Stimulated activated naive CD8-positive, alpha-beta T cell treated with anti-CD3 and anti-CD28 coated beads, Interleukin-15, amount 100 ng/mL, for 72 hours (primary cell): ENCODE results near the gene TRAF3.
"Not testable (repeated sequence)": the region's sequence is repeated elsewhere in the genome, so short reads cannot be mapped to it uniquely, and the experiment has no call there.

Source experiments
- ATAC-seq: fragments of 150-1000 bp; cut with Tn5 transposase; 2 replicates; pipeline ENCODE4 v1.10.0; 2021; ENCODE audit warnings: mild to moderate bottlenecking, moderate library complexity
- DNase-seq, 2 donors: peaks; one replicate each; pipeline ENCODE4 v3.0.0; 2021 to 2022
- H3K27ac Mint-ChIP-seq, 2 donors: one replicate each; pipeline ENCODE4 v1.8.0; 2022; ENCODE audit warnings: mild to moderate bottlenecking in 2 of 2, mixed read lengths in 2 of 2, moderate library complexity in 2 of 2
- H3K27me3 Mint-ChIP-seq: one replicate; pipeline ENCODE4 v1.8.0; 2022; ENCODE audit warnings: mixed read lengths
- H3K4me1 Mint-ChIP-seq: one replicate; pipeline ENCODE4 v1.8.0; 2022; ENCODE audit warnings: mild to moderate bottlenecking, mixed read lengths
- H3K4me3 Mint-ChIP-seq, 2 donors: one replicate each; pipeline ENCODE4 v1.8.0; 2022; ENCODE audit warnings: mild to moderate bottlenecking in 2 of 2, mixed read lengths in 2 of 2, moderate library complexity in 1 of 2
- H3K9me3 Mint-ChIP-seq, 2 donors: one replicate each; pipeline ENCODE4 v1.8.0; 2022; ENCODE audit warnings: mixed read lengths in 2 of 2

The TRAF3 gene

GRCh38 chr14:102746634-102747438, 30.4 kb upstream of the TRAF3 start:
- Mint-ChIP-seq H3K27me3 (no peaks in the 10 kb centered on the region), H3K4me3 (no peak overlapping the region), H3K4me1 (no peaks in the 10 kb centered on the region), H3K27ac (peak overlapping the region in 1 of 2 donors; percentile 9), H3K9me3 (peaks cover 0 to 12% of the 10 kb centered on the region in 2 donors)
- ATAC-seq (no peak), DNase-seq (no peak)

- Mint-ChIP-seq H3K4me3 (no peak overlapping the region), H3K4me1 (no peaks in the 10 kb centered on the region), H3K27ac (no peak overlapping the region), H3K9me3 (no peaks in the 10 kb centered on the region), H3K27me3 (no peaks in the 10 kb centered on the region)
- ATAC-seq (no peak), DNase-seq (no peak)
Measured at GRCh38 chr14:102748806-102749205, 28.4 kb upstream of the TRAF3 start.

GRCh38 chr14:102749393-102750305, 27.6 kb upstream of the TRAF3 start:
- no peak for ATAC-seq
- Mint-ChIP-seq H3K27me3 (no peaks in the 10 kb centered on the region), H3K27ac (peak overlapping the region in 1 of 2 donors; percentile 71), H3K9me3 (no peaks in the 10 kb centered on the region), H3K4me3 (no peak overlapping the region), H3K4me1 (no peaks in the 10 kb centered on the region)
- DNase-seq, result no peak

- no peak for ATAC-seq
- Mint-ChIP-seq H3K4me1 (no peaks in the 10 kb centered on the region), H3K27me3 (no peaks in the 10 kb centered on the region), H3K27ac (no peak overlapping the region), H3K9me3 (no peaks in the 10 kb centered on the region), H3K4me3 (no peak overlapping the region)
- no peak for DNase-seq
Measured at GRCh38 chr14:102750376-102750775, 26.9 kb upstream of the TRAF3 start.

GRCh38 chr14:102751088-102751487, 26.2 kb upstream of the TRAF3 start:
- Mint-ChIP-seq H3K4me1 (no peaks in the 10 kb centered on the region), H3K9me3 (no peaks in the 10 kb centered on the region), H3K27me3 (no peaks in the 10 kb centered on the region), H3K27ac (no peak overlapping the region), H3K4me3 (no peak overlapping the region)
- DNase-seq, result no peak
- ATAC-seq, result no peak

DNA sequence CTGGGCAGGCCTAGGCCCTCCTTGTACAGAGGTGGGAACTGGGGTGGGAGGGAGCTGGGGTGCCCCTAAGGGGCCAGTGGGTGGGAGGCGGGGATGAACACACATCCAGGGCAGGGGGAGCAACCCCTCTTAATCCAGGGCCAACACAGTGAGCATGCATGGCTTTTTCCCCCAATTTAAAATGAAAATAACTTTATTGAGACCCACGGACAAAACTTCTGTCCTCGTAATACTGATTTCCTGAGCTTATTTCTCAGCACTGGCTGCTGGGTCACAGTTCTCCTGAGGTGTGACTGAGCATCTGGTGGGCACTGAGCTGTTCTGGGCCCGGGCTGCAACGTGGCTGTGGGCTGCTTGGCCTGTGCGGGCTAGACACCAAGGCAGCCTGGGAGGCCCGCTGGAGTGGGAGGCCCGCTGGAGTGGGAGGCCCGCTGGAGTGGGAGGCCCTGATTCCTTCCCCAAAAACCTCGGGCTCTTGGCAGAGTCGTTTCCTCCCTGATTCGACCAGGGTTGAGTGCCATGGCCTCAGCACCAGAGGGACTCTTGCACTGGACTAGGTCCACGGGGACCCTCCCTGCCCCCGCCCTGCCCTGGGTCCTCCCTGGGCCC, 24.9 kb upstream of the TRAF3 start:
- H3K4me3 Mint-ChIP-seq, result no peak overlapping the region
- no peak overlapping the region for H3K27ac Mint-ChIP-seq
- H3K9me3 Mint-ChIP-seq, result no peaks in the 10 kb centered on the region
- no peak for DNase-seq
- no peaks in the 10 kb centered on the region for H3K27me3 Mint-ChIP-seq
- no peaks in the 10 kb centered on the region for H3K4me1 Mint-ChIP-seq
- no peak for ATAC-seq

DNA sequence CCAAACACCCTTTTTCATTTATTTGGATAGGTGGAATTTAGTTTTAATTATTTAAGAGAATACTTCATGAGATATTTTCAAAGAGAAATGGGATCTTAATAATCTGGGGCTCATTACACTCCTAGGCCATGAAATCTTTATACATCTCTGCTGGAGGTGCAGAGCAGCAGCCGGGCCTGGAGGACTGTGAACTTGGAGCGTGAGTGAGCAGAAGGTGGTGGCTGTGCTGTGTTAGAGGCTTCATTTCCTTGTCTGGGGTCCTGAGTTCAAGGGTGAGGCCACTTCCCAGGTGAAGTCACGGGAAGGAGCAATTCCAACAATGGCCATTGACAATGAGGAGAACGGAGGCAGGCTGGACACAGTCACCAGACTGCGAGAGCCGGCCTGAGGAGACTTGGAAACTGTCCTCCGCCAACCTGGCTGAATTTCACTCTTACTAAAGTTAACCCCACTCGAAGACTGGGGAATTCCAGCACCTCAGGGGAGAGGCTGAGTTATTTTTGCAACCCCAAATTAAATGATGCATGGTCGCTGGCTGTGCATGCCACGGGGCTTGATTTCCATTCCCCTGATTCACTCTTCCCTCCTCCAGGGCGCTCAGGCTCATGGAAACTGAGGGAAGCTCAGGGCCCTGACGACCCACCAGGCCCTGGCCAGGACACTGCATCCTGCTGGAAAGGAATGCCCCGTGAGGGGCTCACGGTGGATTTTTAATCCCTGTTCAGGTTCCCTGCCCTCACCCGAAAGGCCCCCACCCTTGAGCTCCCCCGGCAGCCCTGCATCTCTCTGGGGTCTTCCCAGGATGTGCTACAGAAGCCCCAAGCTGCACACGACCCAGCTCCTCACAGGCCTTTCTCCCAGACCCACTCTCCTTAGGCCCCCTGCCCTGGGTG, 22.6 kb upstream of the TRAF3 start:
- no peak for ATAC-seq
- no peaks in the 10 kb centered on the region for H3K27me3 Mint-ChIP-seq
- H3K4me3 Mint-ChIP-seq, result no peak overlapping the region
- H3K9me3 Mint-ChIP-seq, result no peaks in the 10 kb centered on the region
- no peaks in the 10 kb centered on the region for H3K4me1 Mint-ChIP-seq
- H3K27ac Mint-ChIP-seq, result peak overlapping the region in 1 of 2 donors; percentile 84
- no peak for DNase-seq

DNA sequence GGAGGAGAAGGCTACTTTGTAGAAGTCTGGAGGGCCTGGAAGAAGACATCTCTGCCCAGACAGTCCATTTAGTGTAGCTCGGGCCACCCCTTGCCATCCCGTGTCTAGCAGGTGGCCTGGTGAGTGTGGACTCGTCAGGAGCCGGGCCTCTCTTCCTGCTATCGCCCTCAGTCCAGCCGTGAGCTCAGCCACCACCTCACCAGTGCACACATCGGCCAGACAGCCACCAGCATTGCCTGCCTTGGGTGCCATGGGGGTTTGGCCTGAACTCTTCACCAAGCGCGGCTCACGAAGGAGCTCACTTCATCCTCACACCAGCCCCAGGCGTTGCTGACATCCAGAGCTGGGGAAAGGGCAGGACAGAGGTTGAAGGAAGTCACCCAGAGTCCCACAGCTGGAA, 19.6 kb upstream of the TRAF3 start:
- ATAC-seq (no peak), DNase-seq (no peak)
- peaks cover 5% of the 10 kb centered on the region for H3K4me1 Mint-ChIP-seq
- H3K4me3 Mint-ChIP-seq, result no peak overlapping the region
- peaks cover 13% of the 10 kb centered on the region for H3K27me3 Mint-ChIP-seq
- no peak overlapping the region for H3K27ac Mint-ChIP-seq
- no peaks in the 10 kb centered on the region for H3K9me3 Mint-ChIP-seq

DNA sequence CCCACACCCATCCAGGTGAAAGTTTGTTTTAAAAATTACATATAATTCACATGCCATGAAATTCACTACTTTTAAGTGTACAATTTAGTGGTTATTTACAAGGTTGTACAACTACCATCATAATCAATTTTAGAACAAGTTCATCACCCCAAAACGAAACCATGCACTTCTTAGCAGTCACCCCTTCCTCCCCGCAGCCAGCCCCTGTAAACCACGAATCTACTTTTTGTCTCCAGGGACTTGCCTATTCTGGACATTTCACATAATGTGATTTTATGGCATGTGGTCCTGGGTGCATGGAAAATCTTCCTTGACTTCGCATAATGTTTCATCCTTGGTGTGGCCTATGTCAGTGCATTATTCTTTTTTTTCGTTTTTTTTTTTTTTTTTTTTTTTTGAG, 19.2 kb upstream of the TRAF3 start:
- Mint-ChIP-seq H3K27ac (no peak overlapping the region), H3K4me1 (peaks cover 5% of the 10 kb centered on the region), H3K9me3 (no peaks in the 10 kb centered on the region), H3K4me3 (no peak overlapping the region), H3K27me3 (peaks cover 13% of the 10 kb centered on the region)
- ATAC-seq (no peak), DNase-seq (no peak)

- H3K4me3 Mint-ChIP-seq, result no peak overlapping the region
- H3K27ac Mint-ChIP-seq, result no peak overlapping the region
- no peaks in the 10 kb centered on the region for H3K9me3 Mint-ChIP-seq
- DNase-seq (no peak), ATAC-seq (no peak)
- H3K27me3 Mint-ChIP-seq, result peaks cover 13% of the 10 kb centered on the region
- peaks cover 5% of the 10 kb centered on the region for H3K4me1 Mint-ChIP-seq
Measured at GRCh38 chr14:102759456-102760187, 17.6 kb upstream of the TRAF3 start.

GRCh38 chr14:102760496-102761193, 16.6 kb upstream of the TRAF3 start:
- Mint-ChIP-seq H3K4me3 (no peak overlapping the region), H3K27ac (no peak overlapping the region), H3K4me1 (peaks cover 5% of the 10 kb centered on the region), H3K9me3 (no peaks in the 10 kb centered on the region), H3K27me3 (peaks cover 13% of the 10 kb centered on the region)
- DNase-seq, result no peak
- no peak for ATAC-seq

- peaks cover 13% of the 10 kb centered on the region for H3K27me3 Mint-ChIP-seq
- H3K27ac Mint-ChIP-seq, result peak overlapping the region in 1 of 2 donors; percentile 19
- H3K9me3 Mint-ChIP-seq, result no peaks in the 10 kb centered on the region
- DNase-seq (no peak), ATAC-seq (no peak)
- no peak overlapping the region for H3K4me3 Mint-ChIP-seq
- H3K4me1 Mint-ChIP-seq, result peaks cover 5% of the 10 kb centered on the region
Measured at GRCh38 chr14:102761206-102761605, 16.0 kb upstream of the TRAF3 start.

DNA sequence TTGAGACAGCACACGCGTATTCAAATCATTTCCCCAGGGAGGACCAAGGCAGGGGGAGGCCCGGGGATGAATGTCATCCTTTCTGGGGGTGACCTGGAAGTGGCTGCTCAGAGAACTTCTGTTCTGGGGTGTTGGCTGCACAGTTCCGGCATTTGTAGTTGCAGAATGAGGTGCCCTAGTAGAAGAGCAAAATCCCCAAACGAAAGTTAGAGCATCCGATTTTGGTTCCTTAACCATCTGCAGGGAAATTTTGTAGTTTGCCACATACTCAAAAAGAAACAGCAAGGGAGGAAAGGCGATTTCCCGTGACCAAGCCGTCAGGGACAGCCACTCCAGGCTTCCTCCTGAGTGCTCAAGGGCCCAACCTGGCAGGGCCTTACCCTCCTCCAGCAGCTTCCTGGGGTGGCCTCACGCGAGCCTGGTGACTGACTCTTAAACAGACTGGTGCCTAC, 13.0 kb upstream of the TRAF3 start:
- Mint-ChIP-seq H3K9me3 (no peaks in the 10 kb centered on the region), H3K27ac (peak overlapping the region in 1 of 2 donors; percentile 54), H3K27me3 (peaks cover 13% of the 10 kb centered on the region), H3K4me1 (peaks cover 15% of the 10 kb centered on the region), H3K4me3 (no peak overlapping the region)
- DNase-seq, result no peak
- no peak for ATAC-seq

- H3K4me1 Mint-ChIP-seq, result peaks cover 15% of the 10 kb centered on the region
- H3K9me3 Mint-ChIP-seq, H3K4me3 Mint-ChIP-seq, DNase-seq, ATAC-seq: not testable (repeated sequence)
- peak overlapping the region in 1 of 2 donors; percentile 61 for H3K27ac Mint-ChIP-seq
- peaks cover 13% of the 10 kb centered on the region for H3K27me3 Mint-ChIP-seq
Measured at GRCh38 chr14:102765770-102766169, 11.5 kb upstream of the TRAF3 start.
